ENCODE results near the gene CSNK1G2.

The CSNK1G2 gene

DNA sequence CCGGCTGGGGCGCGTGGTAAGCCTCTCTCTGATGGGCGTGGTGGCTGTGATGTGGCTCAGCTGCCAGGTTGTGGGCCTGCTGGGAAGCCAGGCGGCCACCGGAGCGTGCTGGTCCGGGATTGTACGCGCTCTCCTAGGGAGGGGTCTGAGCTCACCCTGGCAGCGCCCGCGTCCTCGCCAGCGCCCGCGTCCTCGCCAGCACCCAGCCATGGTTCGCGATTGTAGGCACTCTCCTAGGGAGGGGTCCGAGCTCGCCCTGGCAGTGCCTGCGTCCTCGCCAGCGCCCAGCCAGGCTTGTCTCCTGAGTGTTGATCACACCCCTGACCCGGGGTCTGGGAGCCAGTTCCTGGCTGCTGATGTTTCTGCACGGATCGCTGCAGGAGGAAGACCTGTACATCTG, 22.0 kb upstream of the CSNK1G2 start:
- no peak for DNase-seq (ENCODE audit: low read depth)

DNA sequence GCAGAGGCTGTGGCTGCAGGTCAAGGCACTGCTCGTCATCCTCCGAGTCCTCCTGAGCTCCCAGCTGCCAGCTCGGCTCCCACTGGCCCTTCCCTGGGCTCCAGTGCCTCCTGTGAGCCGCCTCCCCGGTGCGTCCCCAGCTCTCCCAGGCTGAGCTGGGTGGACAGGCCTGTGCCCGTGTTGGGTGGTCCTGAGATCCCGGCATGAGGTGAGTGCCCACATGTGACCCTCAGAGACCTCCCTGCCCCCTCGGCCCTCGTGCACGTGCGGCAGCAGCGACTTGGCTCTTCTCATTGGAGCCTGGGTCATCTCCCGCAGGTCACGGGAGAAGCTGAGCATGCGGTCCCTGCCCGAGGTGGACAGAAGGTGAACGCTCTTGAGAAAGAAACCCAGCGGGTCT, 20.3 kb upstream of the CSNK1G2 start:
- DNase-seq (ENCODE audit: low read depth): no peak

DNA sequence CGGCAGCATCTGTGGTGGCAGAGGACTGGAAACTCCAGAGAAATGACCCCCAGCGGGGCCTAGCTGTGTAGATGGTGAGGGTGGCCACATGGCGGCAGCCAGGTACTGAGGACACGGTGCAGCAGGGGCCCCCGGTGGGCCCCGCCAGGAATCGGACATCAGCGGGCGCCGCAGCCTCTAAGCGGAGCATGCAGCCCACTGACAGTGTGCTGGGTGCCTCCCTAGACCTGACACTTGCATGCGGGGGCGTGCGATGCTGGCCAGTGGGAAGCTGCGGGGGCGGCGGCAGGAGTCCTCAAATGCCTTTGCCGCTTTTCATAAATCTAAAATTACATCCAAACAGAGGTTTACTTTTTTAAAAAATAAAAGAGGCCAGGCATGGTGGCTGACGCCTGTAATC, 19.6 kb upstream of the CSNK1G2 start:
- no peak for DNase-seq (ENCODE audit: low read depth)

DNA sequence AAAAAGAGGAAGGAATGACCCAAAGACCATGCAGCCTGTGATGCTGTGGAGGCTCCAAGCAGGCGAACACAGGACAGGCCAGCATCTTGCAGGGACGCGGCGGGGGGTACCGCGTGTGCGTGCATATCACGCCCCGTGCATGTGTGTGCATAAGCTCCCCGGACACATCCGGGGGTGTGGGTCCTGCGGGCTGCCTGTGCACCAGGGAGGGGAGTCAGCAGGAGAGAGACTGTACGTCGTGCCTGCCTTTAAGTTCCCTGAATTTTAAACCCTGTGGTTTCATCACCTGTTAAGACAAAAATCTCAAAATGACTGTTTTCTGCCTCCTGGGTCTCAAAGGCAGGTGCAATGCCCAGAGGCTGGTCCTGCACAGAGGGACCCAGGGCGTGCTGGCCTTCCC, 19.1 kb upstream of the CSNK1G2 start:
- no peak for DNase-seq (ENCODE audit: low read depth)

DNA sequence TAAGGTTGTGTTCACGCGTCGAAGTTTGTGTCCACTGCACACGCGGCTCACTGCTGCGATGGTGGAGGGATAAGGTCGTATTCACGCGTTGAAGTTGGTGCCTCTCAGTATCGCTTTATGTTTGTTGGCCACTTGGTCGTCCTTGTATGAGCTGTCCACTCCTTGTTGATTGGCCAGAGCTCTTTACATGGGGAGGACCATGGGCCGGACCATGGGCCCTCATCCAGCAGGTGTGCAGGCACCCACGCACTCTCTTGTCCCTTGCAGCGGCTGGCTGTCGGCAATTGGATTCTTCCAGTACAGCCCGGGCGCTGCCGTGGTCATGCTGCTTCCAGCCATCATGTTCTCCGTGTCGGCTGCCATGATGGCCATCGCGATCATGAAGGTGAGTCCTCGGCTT, 18.2 kb upstream of the CSNK1G2 start:
- DNase-seq (ENCODE audit: low read depth): no peak

DNA sequence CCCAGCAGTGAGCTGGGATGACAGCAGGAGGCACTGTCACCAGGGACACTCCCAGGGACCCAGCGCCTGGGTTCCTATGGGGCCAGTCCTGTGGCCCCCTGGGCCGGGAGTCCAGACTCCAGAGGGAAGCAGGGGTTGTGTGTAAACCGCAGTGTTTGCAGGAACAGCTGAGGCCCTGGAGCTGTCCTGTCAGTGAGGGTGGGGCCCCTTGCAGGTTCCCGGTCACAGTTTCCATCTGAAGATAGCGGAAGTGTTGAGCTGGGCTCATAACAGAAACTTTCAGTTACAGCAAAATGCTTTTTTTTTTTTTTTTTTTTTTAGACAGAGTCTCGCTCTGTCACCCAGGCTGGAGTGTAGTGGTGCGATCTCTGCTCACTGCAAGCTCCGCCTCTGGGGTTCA, 17.7 kb upstream of the CSNK1G2 start:
- no peak for DNase-seq (ENCODE audit: low read depth)

DNA sequence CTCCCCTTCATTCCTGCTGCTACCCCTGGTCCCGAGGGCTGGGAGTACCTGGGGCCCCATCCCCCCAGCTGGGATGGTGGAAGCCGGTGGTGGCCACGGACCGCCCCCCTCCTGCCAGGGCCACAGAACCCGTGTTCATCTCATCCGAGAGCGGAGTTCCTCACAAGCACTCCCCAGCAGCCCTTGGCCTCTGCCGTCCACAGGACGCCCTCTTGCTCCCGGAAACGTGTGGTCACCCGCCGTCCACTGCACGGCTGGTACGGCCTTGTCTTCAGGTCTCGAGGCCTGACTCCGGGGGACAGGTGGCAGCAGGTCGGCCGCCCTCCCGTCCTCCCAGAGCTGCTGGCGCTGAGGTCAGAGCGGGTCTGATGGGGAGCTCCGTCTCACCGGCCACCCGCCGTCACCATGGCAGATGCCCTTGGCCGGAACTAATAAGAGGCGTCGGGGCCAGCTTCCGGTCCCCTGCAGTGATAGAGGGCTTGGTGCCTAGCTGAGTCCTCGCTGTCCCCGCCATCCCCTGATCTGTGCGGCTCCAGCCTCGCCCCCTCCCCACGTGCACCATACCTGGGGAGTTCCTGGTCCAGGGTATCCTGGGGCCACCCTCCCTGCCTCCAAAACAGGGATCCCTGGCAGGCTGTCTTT, 16.5 kb upstream of the CSNK1G2 start:
- no peak for DNase-seq (ENCODE audit: low read depth)

DNA sequence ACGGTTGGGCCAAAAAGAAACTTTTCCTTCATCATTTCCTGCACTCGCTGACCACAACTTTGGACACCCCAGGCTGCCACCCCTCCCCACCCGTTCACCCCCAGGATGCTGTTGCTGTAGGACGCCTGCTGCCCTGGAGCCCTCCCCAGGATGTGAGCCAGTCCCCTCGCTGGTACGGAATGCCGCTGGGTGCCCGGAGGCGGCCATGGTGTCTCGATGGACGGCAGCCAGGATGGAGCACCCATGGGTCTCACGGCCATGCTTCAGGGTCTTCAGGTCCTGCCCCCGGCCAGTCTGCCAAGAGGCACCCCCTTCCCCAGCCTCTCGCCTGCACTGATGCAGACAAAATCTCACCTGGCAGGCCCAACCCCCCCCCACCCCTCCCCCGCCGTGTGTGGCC, 15.4 kb upstream of the CSNK1G2 start:
- DNase-seq (ENCODE audit: low read depth): no peak

DNA sequence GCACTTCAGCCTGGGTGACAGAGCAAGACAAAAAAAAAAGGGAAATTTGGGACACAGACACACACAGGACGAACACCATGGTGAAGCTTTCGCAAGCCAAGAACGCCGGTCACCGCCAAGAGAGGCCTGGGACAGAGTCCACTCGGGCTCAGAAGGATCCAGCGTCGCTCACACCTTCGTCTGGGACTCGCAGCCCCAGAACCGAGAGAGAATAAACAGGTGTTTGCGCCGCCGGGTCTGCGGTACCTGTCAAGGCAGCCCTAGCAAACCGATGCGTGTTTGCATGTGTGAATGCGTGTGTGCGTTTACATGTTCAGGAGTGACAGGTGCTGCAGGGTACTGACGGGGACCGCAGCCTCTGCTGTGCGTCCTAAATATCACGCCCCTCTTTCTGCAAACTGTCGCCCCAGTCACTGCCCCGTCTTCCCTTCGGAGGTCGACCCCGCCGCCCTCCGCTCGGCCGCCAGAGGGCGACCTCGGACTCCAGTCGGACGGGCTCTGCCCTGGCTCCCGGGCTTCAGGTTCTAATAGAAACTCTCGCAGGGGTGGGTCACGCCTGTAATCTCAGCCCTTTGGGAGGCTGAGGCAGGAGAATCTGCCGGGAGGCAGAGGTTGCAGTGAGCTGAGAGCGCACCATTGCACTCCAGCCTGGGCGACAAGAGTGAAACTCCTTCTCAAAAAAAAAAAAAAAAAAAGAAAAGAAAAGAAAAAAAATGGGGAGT, 11.8 kb upstream of the CSNK1G2 start:
- peak; percentile 52 for DNase-seq (ENCODE audit: low read depth)

DNA sequence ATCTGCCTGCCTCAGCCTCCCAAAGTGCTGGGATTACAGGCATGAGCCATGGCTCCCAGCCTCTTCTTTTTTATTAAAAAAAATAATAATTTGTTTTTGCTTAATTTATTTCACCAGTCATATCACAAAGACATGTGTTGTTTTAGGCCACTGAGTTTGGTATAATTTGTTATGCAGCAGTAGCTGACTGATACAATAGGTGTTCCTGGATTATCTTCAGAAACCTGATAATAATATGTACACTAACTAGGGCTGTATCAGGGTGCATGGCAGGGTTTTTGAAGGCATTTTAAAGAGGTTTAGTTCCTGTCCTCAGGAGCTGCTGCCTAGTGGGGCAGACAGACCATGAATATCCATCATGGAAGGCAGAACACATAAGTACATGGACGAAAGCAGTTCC, 9.5 kb upstream of the CSNK1G2 start:
- DNase-seq (ENCODE audit: low read depth): no peak

DNA sequence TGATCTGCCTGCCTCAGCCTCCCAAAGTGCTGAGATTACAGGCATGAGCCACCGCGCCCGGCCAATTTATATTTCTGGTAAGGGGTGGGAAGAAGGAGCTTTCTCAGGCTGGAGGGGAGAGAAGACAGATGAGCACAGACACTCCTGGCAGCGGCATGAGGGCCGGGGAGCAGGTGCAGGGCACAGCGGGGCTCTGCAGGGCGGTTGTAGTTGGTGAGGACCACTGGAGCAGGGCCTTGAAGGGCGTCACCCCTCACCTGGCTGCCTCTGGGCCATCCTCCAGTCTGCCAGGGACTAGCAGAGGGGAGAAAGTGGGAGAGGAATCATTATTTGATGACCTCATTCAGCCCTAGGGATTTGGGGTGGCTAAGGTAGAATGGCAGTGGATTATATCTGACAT, 8.6 kb upstream of the CSNK1G2 start:
- no peak for DNase-seq (ENCODE audit: low read depth)

DNA sequence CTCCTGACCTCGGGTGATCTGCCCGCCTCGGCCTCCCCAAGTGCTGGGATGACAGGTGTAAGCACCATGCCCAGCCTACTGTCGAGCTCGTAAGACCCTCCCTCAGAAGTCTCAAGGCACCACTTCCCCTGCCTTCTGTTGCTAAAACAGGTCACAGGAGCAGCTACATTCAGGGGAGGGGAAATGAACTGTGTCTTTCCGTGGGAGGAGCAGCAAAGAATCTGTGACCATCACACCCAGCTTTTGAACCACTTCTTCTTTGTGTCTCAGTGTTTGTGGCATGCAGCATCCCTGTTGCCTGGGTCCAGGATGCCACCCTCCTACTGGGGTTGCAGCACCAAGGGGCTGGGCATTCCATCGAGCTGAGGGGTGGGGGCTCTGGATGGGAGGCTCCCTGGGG, 7.7 kb upstream of the CSNK1G2 start:
- DNase-seq (ENCODE audit: low read depth): no peak

DNA sequence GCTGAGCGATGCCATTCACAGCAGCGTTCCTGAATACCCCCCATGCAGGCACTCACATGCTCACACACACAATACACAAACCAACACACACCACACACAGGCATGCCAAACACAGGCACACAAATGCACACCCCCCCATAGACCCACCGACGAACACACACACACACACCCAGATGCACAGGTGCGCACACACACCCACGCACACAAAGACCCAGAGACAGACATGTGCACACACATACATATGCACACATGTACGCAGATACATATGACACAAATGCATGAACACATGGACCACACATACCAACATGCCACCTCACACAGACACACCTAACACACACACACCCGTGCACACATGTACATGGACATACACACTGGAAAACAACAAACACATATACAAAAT, 7.0 kb upstream of the CSNK1G2 start:
- DNase-seq (ENCODE audit: low read depth): no peak

DNA sequence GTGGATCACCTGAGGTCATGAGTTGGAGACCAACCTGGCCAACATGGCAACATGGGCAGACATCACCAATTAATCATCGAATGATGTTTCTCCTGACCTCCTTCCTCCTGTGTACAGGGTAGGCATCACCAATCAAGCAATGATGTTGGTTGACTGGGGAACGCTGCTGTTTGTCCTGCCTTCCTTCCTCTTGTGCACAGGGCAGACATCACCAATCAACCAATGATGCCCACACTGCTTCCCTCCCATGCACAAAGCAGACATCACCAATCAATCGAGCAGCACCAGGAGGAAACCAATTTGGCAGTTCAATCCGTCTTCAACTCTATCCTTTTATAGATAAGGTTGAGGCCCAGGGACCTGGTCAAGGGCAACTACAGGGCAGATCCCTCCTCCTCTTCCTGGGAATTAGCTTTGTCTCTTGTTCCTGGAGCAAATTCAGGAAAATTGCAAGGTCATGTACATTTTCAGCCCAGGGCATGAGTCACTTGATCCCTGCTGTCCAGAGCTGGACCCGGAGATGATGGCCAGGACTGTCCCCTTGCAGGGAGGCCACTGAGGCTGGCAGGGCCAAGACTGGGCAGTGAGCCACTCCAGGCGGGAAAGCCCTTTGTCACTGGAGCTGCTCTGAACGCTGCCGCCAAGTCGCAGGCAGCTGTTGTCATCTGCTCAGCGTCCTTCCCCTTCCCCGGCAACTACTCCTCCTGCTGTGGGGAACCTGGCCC, 5.3 kb upstream of the CSNK1G2 start:
- DNase-seq (ENCODE audit: low read depth): peak; percentile 51

DNA sequence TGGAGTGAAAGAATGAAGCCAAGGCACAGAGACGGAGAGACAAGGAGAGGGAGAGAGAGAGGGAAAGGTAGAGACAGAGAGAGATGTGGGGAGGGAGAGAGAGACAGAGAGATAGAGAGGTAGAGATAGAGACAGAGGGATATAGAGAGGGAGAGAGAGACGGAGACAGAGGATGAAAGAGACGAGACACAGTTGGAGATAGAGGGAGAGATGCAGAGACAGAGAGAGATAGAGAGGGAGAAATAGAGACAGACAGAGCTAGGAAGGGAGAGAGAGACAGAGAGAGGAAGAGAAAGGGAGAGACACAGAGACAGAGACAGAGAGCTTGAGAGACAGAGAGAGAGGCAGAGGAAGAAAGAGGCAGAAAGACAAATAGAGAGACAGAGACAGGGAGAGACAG, 4.5 kb upstream of the CSNK1G2 start:
- DNase-seq (ENCODE audit: low read depth): no peak

DNA sequence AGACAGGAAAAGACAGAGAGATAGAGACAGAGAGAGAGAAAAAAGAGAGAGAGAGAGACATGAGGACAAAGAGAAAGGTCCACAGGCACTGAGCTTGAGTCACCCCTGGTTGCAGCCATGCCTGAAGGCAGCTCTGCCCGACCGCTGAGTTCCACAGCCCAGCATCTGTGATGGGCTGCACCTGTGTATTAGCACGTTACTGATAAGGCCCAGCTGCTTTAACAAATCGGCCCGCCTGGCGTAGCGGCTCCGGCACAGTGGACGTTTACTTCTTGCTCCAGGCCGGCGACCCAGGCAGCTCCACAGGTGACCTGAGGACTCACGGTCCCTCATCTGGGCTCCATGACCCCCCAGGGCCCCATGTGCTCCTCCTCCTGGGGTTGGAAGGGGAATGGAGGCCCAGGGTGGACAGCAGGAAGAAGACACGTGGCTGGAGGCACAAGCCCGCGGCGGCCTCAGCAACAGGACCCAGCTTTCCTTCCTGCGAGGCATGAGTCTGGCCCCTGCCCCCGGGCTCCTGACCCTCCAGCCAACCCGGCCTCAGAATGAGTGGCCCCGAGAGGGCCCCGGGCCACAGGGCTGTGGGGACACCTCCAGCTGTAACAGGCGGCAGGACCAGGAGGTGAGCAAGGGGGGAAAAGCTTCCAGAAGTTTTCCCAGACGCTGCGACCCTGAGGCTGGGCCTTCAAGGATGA, 3.9 kb upstream of the CSNK1G2 start:
- no peak for DNase-seq (ENCODE audit: low read depth)

DNA sequence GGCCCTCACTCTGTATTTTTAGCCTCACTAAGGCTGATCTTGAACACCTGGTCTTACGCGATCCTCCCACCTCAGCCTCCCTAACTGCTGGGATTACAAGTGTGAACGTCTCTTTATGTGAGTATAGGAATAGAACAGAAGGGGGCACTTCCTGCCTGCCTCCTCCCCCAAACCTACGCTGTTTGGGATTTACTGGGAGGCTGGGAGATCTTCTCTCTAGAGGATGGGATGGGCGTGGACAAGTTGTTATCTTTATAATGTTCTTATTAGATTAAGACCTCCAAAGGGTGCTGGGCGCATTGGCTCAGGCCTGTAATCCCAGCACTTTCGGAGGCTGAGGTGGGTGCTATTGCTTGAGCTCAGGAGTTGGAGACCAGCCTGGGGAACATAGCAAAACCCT, 2.9 kb upstream of the CSNK1G2 start:
- no peak for DNase-seq (ENCODE audit: low read depth)

DNA sequence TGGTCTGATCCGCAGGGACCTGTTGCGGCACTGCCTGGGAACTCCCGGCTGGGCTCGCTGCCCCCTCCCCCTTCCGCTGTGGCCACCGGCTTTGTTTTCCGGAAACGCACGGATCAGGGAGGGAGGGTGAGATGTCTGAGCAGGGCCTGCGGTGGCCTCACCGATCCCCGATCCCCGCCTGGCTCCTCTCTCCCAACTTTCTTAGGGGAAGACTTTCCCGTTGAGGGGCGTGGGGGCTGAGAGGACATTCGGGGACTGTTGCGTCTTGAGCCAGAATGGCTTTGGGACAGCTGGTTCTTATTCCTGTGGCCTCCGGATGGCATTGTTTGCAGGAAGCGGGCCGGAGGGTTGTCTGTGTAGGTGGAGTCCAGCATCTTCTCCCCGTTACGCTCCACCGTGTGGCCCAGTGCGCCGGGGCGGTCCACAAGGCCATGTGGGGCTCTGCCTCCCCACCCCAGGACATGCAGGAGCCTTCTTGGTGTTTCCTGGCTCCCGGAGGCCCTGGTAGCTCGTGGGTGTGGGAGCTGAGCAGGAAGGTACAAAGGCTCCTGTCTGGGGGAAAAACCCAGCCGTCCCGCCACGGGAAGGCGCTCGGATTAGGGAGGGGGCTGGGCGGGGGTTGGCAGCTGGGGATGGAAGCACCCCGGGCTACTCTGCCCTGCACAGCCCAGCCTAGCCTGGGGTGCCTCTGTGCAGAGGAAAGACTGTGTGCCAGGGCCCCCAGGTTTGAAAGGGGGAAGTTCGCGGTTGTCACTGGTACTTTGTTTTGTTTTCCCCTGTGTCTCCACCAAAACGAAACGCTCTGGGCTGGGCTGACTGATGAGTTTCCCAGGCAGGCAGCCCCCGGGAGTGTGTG, 1.3 kb downstream of the CSNK1G2 start:
- peak; percentile 60 for DNase-seq (ENCODE audit: low read depth)

DNA sequence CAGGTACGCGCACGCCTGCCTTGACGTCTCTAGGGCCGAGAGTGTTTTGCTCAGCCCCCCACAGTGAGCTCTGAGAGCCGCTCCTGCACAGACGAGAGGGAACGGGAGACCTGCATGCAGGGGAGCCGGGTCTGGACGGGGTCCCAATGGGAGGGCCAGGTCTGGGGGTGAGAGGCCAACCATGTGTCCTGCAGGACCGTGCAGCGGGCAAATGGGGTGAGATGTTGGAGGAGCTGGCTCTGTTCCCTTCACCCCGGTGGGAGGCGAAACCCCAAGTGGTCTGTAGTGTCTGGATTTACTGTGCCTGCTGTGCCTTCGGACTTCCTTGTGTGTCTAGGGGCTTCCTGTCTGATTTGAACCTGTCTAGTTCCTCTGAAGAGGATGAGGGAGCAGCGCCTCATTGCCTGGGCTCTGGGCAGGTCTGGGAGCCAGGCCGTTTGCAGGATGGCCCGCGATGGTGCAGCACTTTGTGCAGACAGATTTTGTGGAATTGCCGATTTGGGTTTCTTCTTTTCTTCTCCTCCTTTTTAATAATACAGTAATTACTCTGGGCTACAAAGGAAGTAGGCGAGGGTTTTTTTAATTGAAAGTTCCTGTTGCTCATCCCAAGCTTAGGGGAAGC, 2.1 kb downstream of the CSNK1G2 start:
- no peak for DNase-seq (ENCODE audit: low read depth)

DNA sequence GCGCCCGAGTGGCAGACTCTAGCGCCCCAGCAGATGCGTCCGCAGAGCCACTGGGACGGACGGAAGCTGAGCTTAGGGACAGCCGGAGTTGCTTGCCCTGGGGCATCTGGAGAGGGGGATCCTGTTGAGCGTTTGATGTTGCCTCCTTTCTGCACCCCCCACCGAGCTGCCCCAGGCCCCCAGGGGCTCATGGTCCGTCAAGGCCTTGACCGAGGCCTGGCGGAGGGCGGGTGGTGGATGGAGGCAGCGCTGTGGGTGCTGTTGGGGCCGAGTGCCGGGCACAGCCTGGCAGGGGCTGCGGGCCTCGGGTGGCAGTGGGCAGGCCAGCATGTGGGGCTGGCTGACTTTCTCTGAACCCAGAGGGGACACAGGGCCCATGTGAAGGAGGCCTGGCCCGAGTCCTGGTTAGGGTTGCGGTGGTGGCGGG, 2.7 kb downstream of the CSNK1G2 start:
- no peak for DNase-seq (ENCODE audit: low read depth)
